Mesothelial cell of epicardium (in vitro differentiated cells): ENCODE measurements around the gene PLA2G15. TPM values are rescaled to one million over a fixed set of nuclear protein-coding genes. Genes with fewer than 3 reads are reported as not detected.

Experiments used
- DNase-seq, 2 experiments: peaks; one replicate each; pipeline ENCODE4 v3.0.0; 2021; ENCODE audit warnings: low spot score in 2 of 2; ENCODE audit not compliant: unreplicated experiment in 2 of 2
- H3K27ac Mint-ChIP-seq: 2 replicates; pipeline ENCODE4 v1.8.0; 2021; ENCODE audit warnings: mixed read lengths
- H3K27me3 Mint-ChIP-seq: 2 replicates; pipeline ENCODE4 v1.8.0; 2021; ENCODE audit warnings: low read depth, mixed read lengths
- H3K36me3 Mint-ChIP-seq: 2 replicates; pipeline ENCODE4 v1.8.0; 2021; ENCODE audit warnings: mixed read lengths
- H3K4me1 Mint-ChIP-seq: 2 replicates; pipeline ENCODE4 v1.8.0; 2021; ENCODE audit warnings: mixed read lengths
- H3K4me3 Mint-ChIP-seq: 2 replicates; pipeline ENCODE4 v1.8.0; 2021; ENCODE audit warnings: mild to moderate bottlenecking, moderate library complexity, mixed read lengths
- H3K9me3 Mint-ChIP-seq: 2 replicates; pipeline ENCODE4 v1.8.0; 2021; ENCODE audit warnings: mixed read lengths
- total RNA-seq: library from RNA; stranded (reverse); gene quantifications from 3 replicates; pipeline ENCODE4 v1.2.1, GENCODE V29; 2021
- TF ChIP-seq, protein P1 (sequence below): fragments of 200-600 bp; sonication (generic); IDR thresholded peaks from one replicate; pipeline ENCODE4 v1.5.0; 2021; ENCODE audit warnings: antibody characterized with exemption; ENCODE audit not compliant: unreplicated experiment

Gene PLA2G15
- total RNA-seq, 1 donor from 2014 or later = 19.4 TPM

DNA sequence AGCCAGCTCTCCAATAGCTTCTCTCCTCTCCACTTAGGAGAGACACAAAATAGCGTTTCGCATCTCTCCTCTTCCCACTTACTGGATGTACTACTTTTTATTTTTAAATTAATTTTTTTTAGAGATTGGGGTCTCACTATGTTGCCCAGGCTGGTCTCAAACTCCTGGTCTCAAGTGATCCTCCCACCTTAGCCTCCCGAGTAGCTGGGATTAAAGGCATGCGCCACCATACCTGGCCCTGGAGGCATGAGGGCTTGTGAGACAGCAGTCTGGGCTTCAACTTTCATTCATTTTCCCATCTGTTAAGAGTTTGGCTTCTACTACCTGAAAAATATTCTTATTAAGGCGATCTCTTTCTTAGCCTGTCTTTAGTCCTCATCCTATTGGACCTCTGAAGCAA is 47.3 kb downstream of the PLA2G15 start:
- TF ChIP-seq, protein P1, sequence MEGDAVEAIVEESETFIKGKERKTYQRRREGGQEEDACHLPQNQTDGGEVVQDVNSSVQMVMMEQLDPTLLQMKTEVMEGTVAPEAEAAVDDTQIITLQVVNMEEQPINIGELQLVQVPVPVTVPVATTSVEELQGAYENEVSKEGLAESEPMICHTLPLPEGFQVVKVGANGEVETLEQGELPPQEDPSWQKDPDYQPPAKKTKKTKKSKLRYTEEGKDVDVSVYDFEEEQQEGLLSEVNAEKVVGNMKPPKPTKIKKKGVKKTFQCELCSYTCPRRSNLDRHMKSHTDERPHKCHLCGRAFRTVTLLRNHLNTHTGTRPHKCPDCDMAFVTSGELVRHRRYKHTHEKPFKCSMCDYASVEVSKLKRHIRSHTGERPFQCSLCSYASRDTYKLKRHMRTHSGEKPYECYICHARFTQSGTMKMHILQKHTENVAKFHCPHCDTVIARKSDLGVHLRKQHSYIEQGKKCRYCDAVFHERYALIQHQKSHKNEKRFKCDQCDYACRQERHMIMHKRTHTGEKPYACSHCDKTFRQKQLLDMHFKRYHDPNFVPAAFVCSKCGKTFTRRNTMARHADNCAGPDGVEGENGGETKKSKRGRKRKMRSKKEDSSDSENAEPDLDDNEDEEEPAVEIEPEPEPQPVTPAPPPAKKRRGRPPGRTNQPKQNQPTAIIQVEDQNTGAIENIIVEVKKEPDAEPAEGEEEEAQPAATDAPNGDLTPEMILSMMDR = no peak
- Mint-ChIP-seq H3K4me1 (peaks cover 9% of the 10 kb centered on the region), H3K9me3 (no peaks in the 10 kb centered on the region), H3K27me3 (no peaks in the 10 kb centered on the region), H3K36me3 (peaks cover 33% of the 10 kb centered on the region), H3K27ac (no peak overlapping the region), H3K4me3 (no peak overlapping the region)
- no peak for DNase-seq

DNA sequence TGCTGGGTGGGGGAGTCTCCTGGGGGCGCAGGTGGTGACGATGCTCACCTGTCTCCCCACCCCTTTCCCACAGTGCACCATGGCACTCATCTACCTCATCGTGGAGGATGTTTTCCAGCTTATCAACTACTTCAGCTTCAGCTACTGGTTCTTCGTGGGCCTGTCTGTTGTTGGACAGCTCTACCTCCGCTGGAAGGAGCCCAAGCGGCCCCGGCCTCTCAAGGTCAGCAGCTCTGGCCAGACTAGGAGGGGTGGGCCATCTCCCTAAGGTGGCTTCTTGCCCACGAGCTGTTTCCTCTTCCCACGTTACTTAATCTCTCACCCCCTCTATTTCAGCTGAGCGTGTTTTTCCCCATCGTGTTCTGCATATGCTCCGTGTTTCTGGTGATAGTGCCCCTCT is 51.1 kb downstream of the PLA2G15 start:
- H3K4me3 Mint-ChIP-seq = no peak overlapping the region
- no peaks in the 10 kb centered on the region for H3K9me3 Mint-ChIP-seq
- DNase-seq = no peak
- peaks cover 25% of the 10 kb centered on the region for H3K36me3 Mint-ChIP-seq
- no peak overlapping the region for H3K27ac Mint-ChIP-seq
- peaks cover 34% of the 10 kb centered on the region for H3K4me1 Mint-ChIP-seq
- no peaks in the 10 kb centered on the region for H3K27me3 Mint-ChIP-seq
- TF ChIP-seq, protein P1 = no peak

- no peak for DNase-seq
- TF ChIP-seq, protein P1 = no peak
- Mint-ChIP-seq H3K9me3 (no peaks in the 10 kb centered on the region), H3K27me3 (no peaks in the 10 kb centered on the region), H3K4me3 (no peak overlapping the region), H3K4me1 (peaks cover 34% of the 10 kb centered on the region), H3K36me3 (peaks cover 24% of the 10 kb centered on the region), H3K27ac (no peak overlapping the region)
Observed at GRCh38 chr16:68296693-68297092, 51.5 kb downstream of the PLA2G15 start.

DNA sequence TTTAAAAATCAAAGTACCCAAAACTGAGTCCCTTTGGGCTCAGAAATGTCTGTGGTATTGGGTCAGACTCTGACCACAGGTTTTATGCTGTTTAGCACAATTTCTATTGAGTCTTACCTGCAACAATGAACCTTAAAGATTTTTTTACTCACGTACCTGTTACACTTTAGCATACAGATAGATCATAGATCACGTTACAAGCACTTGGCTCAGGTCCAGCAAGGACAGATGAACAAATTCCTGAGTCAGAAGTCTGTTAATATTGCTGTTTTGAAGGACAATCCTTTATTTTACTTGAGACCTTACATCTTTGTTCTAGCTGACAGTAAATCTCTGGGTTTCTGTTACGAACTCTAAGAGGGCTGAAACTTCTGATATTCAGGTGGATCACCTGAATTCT is 52.7 kb downstream of the PLA2G15 start:
- no peak for DNase-seq
- peak overlapping the region; percentile 88 for H3K27ac Mint-ChIP-seq
- H3K27me3 Mint-ChIP-seq = no peaks in the 10 kb centered on the region
- TF ChIP-seq, protein P1 = no peak
- H3K4me3 Mint-ChIP-seq = no peak overlapping the region
- peaks cover 34% of the 10 kb centered on the region for H3K4me1 Mint-ChIP-seq
- H3K36me3 Mint-ChIP-seq = peaks cover 25% of the 10 kb centered on the region
- no peaks in the 10 kb centered on the region for H3K9me3 Mint-ChIP-seq

- H3K27ac Mint-ChIP-seq = peak overlapping the region; percentile 88
- H3K36me3 Mint-ChIP-seq = peaks cover 25% of the 10 kb centered on the region
- peaks cover 34% of the 10 kb centered on the region for H3K4me1 Mint-ChIP-seq
- H3K27me3 Mint-ChIP-seq = no peaks in the 10 kb centered on the region
- no peaks in the 10 kb centered on the region for H3K9me3 Mint-ChIP-seq
- TF ChIP-seq, protein P1 = no peak
- H3K4me3 Mint-ChIP-seq = no peak overlapping the region
- DNase-seq = no peak
Observed at GRCh38 chr16:68298312-68298711, 53.1 kb downstream of the PLA2G15 start.
